Progenitor cell of endocrine pancreas (in vitro differentiated cells): ENCODE measurements around the gene PVALB. TPM values are rescaled to one million over a fixed set of nuclear protein-coding genes. Genes with fewer than 3 reads are reported as not detected.
"Not testable (repeated sequence)": the region's sequence is repeated elsewhere in the genome, so short reads cannot be mapped to it uniquely, and the experiment has no call there.

Experiments
- DNase-seq: peaks from one replicate; pipeline ENCODE4 v3.0.0; 2021; ENCODE audit warnings: low spot score; ENCODE audit not compliant: unreplicated experiment
- H3K27ac Mint-ChIP-seq: 2 replicates; pipeline ENCODE4 v1.8.0; 2021; ENCODE audit warnings: mild to moderate bottlenecking, moderate library complexity, mixed read lengths
- H3K27me3 Mint-ChIP-seq: 2 replicates; pipeline ENCODE4 v1.8.0; 2021; ENCODE audit warnings: mixed read lengths
- H3K36me3 Mint-ChIP-seq: 2 replicates; pipeline ENCODE4 v1.8.0; 2022; ENCODE audit warnings: mixed read lengths; ENCODE audit not compliant: insufficient read depth
- H3K4me1 Mint-ChIP-seq: 2 replicates; pipeline ENCODE4 v1.8.0; 2021; ENCODE audit warnings: low read depth, mixed read lengths
- H3K4me3 Mint-ChIP-seq: 2 replicates; pipeline ENCODE4 v1.8.0; 2021; ENCODE audit warnings: low read depth, mild to moderate bottlenecking, moderate library complexity, mixed read lengths
- H3K9me3 Mint-ChIP-seq: 2 replicates; pipeline ENCODE4 v1.8.0; 2021; ENCODE audit warnings: low read depth, mixed read lengths
- total RNA-seq: library from RNA; stranded (reverse); gene quantifications from 2 replicates; pipeline ENCODE4 v1.2.1, GENCODE V29; 2021
- TF ChIP-seq, protein P1 (sequence below): fragments of 200-600 bp; sonication (generic); IDR thresholded peaks from one replicate; pipeline ENCODE4 v1.5.0; 2021; ENCODE audit warnings: antibody characterized with exemption, mild to moderate bottlenecking; ENCODE audit not compliant: unreplicated experiment

The PVALB gene
- total RNA-seq, 1 donor from 2014 or later = not detected

DNA sequence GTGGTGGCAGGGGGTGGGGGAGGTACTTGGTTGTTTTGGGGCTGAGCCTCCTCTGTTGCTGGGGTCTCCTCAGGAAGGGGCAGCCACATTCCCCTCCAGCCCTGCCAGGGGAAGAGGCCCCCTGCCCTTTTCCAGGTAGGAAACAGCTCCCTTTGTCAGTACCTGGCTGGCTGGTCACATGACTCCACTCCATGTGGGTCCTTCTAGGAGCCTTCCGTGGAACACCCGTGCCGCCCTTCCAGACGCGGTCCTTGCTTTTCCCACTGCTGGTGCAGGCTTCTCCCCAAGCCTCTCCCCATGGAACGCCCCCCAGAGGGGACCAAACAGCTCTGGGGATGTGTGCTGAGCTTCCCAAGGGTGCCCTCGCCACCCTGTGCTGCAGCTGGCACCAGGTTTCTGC is 60.8 kb downstream of the PVALB start:
- TF ChIP-seq, protein P1, sequence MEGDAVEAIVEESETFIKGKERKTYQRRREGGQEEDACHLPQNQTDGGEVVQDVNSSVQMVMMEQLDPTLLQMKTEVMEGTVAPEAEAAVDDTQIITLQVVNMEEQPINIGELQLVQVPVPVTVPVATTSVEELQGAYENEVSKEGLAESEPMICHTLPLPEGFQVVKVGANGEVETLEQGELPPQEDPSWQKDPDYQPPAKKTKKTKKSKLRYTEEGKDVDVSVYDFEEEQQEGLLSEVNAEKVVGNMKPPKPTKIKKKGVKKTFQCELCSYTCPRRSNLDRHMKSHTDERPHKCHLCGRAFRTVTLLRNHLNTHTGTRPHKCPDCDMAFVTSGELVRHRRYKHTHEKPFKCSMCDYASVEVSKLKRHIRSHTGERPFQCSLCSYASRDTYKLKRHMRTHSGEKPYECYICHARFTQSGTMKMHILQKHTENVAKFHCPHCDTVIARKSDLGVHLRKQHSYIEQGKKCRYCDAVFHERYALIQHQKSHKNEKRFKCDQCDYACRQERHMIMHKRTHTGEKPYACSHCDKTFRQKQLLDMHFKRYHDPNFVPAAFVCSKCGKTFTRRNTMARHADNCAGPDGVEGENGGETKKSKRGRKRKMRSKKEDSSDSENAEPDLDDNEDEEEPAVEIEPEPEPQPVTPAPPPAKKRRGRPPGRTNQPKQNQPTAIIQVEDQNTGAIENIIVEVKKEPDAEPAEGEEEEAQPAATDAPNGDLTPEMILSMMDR = no peak
- DNase-seq = no peak
- H3K9me3 Mint-ChIP-seq = no peaks in the 10 kb centered on the region
- H3K4me3 Mint-ChIP-seq = no peak overlapping the region
- H3K27me3 Mint-ChIP-seq = peaks cover 31% of the 10 kb centered on the region
- no peak overlapping the region for H3K27ac Mint-ChIP-seq
- H3K4me1 Mint-ChIP-seq = no peaks in the 10 kb centered on the region
- H3K36me3 Mint-ChIP-seq = peaks cover 1% of the 10 kb centered on the region

DNA sequence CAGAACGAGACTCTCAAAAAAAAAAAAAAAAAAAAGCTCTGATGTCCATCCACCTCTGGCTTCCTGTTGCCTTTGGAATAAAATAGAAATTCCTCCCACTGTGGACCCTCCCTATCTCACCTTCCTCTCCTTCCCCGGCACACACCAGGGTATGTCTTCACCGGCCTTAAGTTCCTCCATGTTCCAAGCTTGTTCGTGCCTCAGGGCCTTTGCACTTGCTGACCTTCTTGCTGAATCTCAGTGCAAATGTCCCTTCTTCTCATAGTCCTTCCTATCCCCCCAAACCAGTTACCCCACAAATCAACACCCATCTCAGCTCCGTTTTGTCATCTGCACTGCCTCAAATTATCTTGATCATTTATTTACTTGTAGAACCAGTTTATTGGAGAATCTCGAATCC is 61.5 kb downstream of the PVALB start:
- no peak for DNase-seq
- peaks cover 1% of the 10 kb centered on the region for H3K36me3 Mint-ChIP-seq
- TF ChIP-seq, protein P1 = no peak
- H3K27me3 Mint-ChIP-seq = peaks cover 31% of the 10 kb centered on the region
- H3K4me3 Mint-ChIP-seq = no peak overlapping the region
- no peaks in the 10 kb centered on the region for H3K4me1 Mint-ChIP-seq
- no peaks in the 10 kb centered on the region for H3K9me3 Mint-ChIP-seq
- no peak overlapping the region for H3K27ac Mint-ChIP-seq

DNA sequence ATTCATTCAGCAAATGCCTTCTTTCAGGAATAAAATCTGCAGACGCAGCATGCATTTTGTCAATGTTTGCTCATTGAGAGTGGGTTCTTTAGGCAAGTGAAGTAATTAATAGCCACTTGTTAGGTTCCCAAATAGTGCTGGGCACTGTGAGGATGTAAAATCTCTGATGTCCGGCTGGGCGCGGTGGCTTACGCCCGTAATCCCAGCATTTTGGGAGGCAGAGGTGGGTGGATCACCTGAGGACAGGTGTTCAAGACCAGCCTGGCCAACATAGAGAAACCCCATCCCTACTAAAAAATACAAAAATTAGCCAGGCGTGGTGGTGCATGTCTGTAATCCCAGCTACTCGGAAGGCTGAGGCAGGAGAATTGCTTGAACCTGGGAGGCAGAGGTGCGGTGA is 62.0 kb downstream of the PVALB start:
- not testable (repeated sequence) for H3K4me3 Mint-ChIP-seq, H3K9me3 Mint-ChIP-seq, H3K4me1 Mint-ChIP-seq, H3K27ac Mint-ChIP-seq, H3K36me3 Mint-ChIP-seq, DNase-seq
- H3K27me3 Mint-ChIP-seq = peaks cover 31% of the 10 kb centered on the region

DNA sequence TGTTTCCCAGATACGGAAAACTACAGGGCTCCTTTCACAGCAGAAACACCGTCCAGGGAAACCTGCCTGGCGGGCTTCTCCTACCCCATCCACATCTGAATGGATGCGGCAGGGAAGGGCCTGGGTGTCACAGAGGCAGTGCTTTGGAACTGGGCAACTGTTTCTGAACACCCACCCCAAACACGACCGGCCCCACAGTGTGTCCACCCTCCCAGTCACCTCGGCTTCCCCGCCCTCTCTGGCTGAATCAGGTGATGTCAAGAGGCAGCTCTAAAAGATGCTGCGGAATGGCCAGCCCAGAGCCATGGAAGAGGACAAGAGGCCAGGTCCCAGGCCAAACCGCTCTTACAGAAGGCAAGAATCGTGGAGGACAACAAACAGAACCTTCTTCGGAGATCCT is 62.9 kb downstream of the PVALB start:
- TF ChIP-seq, protein P1 = no peak
- H3K27me3 Mint-ChIP-seq = peaks cover 31% of the 10 kb centered on the region
- H3K27ac Mint-ChIP-seq = no peak overlapping the region
- peaks cover 1% of the 10 kb centered on the region for H3K36me3 Mint-ChIP-seq
- no peaks in the 10 kb centered on the region for H3K9me3 Mint-ChIP-seq
- H3K4me1 Mint-ChIP-seq = no peaks in the 10 kb centered on the region
- H3K4me3 Mint-ChIP-seq = no peak overlapping the region
- DNase-seq = no peak

DNA sequence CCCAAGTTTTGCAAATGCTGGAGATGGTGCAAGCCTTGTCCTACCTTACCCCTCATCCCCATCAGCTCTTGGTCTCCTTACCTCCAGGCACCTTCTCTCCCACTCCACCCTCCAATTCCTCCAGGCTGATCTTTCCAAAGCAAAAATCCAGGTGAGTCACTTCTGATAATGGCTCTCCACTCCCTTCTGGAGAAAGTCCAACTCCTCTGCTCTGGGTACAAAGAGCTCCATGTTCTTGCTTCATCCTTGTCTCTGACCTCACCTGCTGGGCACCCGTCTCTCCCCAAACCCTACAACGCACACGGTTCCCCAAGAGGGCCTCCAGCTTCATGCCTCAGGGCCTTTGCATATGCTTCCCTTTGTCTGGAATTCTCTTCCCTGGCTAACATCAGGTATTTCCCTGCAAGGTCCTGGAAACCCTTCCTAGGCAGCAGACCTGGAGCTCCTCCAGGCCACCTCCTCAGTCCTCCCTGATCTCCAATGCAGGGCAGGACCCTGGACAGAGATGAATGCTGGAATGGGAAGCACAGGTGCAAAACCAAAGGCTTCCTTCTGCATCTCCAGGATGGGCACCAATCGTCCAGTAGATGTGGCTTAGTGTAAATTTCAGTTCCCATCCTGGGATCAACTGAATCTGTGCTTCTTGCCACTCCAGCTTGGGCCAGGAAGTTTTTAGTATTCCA is 63.6 kb downstream of the PVALB start:
- TF ChIP-seq, protein P1 = no peak
- H3K4me3 Mint-ChIP-seq = no peak overlapping the region
- H3K27me3 Mint-ChIP-seq = peaks cover 31% of the 10 kb centered on the region
- no peak for DNase-seq
- no peak overlapping the region for H3K27ac Mint-ChIP-seq
- H3K4me1 Mint-ChIP-seq = no peaks in the 10 kb centered on the region
- H3K36me3 Mint-ChIP-seq = peaks cover 1% of the 10 kb centered on the region
- H3K9me3 Mint-ChIP-seq = no peaks in the 10 kb centered on the region

Other genes starting within 250 kb of the PVALB start
- not detected in 2 replicates for gene CACNG2, start 113.3 kb downstream of the PVALB start, total RNA-seq
- 52.3 and 57.7 TPM in 2 replicates for gene IFT27, start 40.9 kb downstream of the PVALB start, total RNA-seq
- gene NCF4, start 44.0 kb upstream of the PVALB start, total RNA-seq = not detected in 2 replicates
- gene CSF2RB, start 96.6 kb upstream of the PVALB start, total RNA-seq = not detected in 2 replicates
- 41.9 and 44.5 TPM in 2 replicates for gene TST, start 202.4 kb upstream of the PVALB start, total RNA-seq
- gene MPST, start 202.7 kb upstream of the PVALB start, total RNA-seq = 98.2 and 101 TPM in 2 replicates
- 37.3 and 38.8 TPM in 2 replicates for gene KCTD17, start 234.7 kb upstream of the PVALB start, total RNA-seq